NCI-H1694 treated with DMSO at 0.1 percent for 48 hours (cell line): ENCODE data around the gene SELPLG.
"Not testable (repeated sequence)": the region's sequence is repeated elsewhere in the genome, so short reads cannot be mapped to it uniquely, and the experiment has no call there.

Experiments used
- DNase-seq: peaks from one replicate; lab custom pipeline; 2025; lab: John Stamatoyannopoulos, UW

SELPLG gene

GRCh38 chr12:108589028-108589839 is 44.5 kb downstream of the SELPLG start:
- DNase-seq = no peak

- peak; percentile 36 for DNase-seq
Observed at GRCh38 chr12:108587826-108588225, 45.9 kb downstream of the SELPLG start.

- no peak for DNase-seq
Observed at GRCh38 chr12:108586306-108586705, 47.4 kb downstream of the SELPLG start.

- peak; percentile 6 for DNase-seq
Observed at GRCh38 chr12:108585864-108586263, 47.8 kb downstream of the SELPLG start.

- DNase-seq = no peak
Observed at GRCh38 chr12:108584456-108585065, 49.1 kb downstream of the SELPLG start.

- peak; percentile 45 for DNase-seq
Observed at GRCh38 chr12:108583991-108584390, 49.7 kb downstream of the SELPLG start.

GRCh38 chr12:108582978-108583770 is 50.5 kb downstream of the SELPLG start:
- no peak for DNase-seq

- DNase-seq = no peak
Observed at GRCh38 chr12:108582509-108582908, 51.2 kb downstream of the SELPLG start.

GRCh38 chr12:108581311-108582227 is 52.1 kb downstream of the SELPLG start:
- DNase-seq = no peak

GRCh38 chr12:108580531-108580930 is 53.2 kb downstream of the SELPLG start:
- no peak for DNase-seq

GRCh38 chr12:108578813-108579212 is 54.9 kb downstream of the SELPLG start:
- DNase-seq = no peak

GRCh38 chr12:108578264-108578663 is 55.4 kb downstream of the SELPLG start:
- no peak for DNase-seq

GRCh38 chr12:108577458-108577857 is 56.2 kb downstream of the SELPLG start:
- no peak for DNase-seq

- DNase-seq = no peak
Observed at GRCh38 chr12:108576660-108577234, 56.9 kb downstream of the SELPLG start.

- DNase-seq = no peak
Observed at GRCh38 chr12:108575199-108575912, 58.3 kb downstream of the SELPLG start.

- not testable (repeated sequence) for DNase-seq
Observed at GRCh38 chr12:108574276-108574675, 59.4 kb downstream of the SELPLG start.

- no peak for DNase-seq
Observed at GRCh38 chr12:108573317-108573716, 60.4 kb downstream of the SELPLG start.

- DNase-seq = no peak
Observed at GRCh38 chr12:108572166-108572790, 61.4 kb downstream of the SELPLG start.
